ENCODE data around the gene GALNTL6. TPM values are rescaled to one million over a fixed set of nuclear protein-coding genes. Genes with fewer than 3 reads are reported as not detected.

Gene GALNTL6
- total RNA-seq, 6 donors from 2014 or later = 0.26 to 18.9 TPM; not detected in 4

- Histone ChIP-seq H3K4me1 (no peaks in the 10 kb centered on the region), H3K4me3 (no peak overlapping the region), H3K27me3 (no peaks in the 10 kb centered on the region), H3K27ac (no peak overlapping the region), H3K36me3 (no peaks in the 10 kb centered on the region), H3K9me3 (no peaks in the 10 kb centered on the region)
- ATAC-seq (ENCODE audit: low FRiP score in 2 of 2) = no peak
- 66 to 72% methylated on average over 3 of the region's 3 CpGs for WGBS, 2 donors
- DNase-seq = no peak
- TF ChIP-seq EP300 (IDR thresholded peaks at IDR 0.05) (no peak), POLR2A (IDR thresholded peaks at IDR 0.05) (no peak), CTCF (IDR thresholded peaks at IDR 0.05) (no peak), POLR2AphosphoS5 (IDR thresholded peaks at IDR 0.05) (no peak)
Observed at GRCh38 chr4:171857302-171858012, 44.3 kb downstream of the GALNTL6 start.

- DNase-seq = no peak
- no peak for TF ChIP-seq CTCF (IDR thresholded peaks at IDR 0.05)
- TF ChIP-seq POLR2AphosphoS5 (IDR thresholded peaks at IDR 0.05) = no peak
- TF ChIP-seq POLR2A (IDR thresholded peaks at IDR 0.05) = no peak
- no peak for TF ChIP-seq EP300 (IDR thresholded peaks at IDR 0.05)
- no peaks in the 10 kb centered on the region for H3K36me3 ChIP-seq
- ATAC-seq (ENCODE audit: low FRiP score in 2 of 2) = no peak
- no peak overlapping the region for H3K27ac ChIP-seq
- 70 to 72% methylated on average over 3 of the region's 3 CpGs for whole genome bisulfite sequencing, 2 donors
- H3K4me3 ChIP-seq = no peak overlapping the region
- no peaks in the 10 kb centered on the region for H3K9me3 ChIP-seq
- no peaks in the 10 kb centered on the region for H3K4me1 ChIP-seq
- no peaks in the 10 kb centered on the region for H3K27me3 ChIP-seq
Observed at GRCh38 chr4:171875291-171875690, 62.1 kb downstream of the GALNTL6 start.

DNA sequence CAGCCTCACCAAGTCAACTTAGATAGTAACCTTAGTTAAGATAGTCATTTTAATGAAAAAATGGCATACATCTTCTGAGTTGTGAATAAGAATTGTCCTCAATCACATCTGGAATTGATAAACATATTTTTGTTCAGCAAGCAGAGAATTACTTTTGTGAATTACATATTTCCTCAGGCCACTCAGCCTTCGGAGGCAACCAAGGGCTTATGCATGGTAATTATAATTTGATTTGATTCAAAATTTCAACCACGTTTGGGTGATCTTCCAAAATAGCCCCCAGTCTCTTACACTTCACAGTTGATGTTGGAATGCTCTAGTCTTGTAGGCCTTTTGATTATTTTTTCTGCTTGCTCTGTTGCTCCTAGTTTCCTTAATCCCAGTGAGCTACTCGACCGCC is 63.4 kb downstream of the GALNTL6 start:
- H3K27me3 ChIP-seq = no peaks in the 10 kb centered on the region
- DNase-seq (no peak), ATAC-seq (ENCODE audit: low FRiP score in 2 of 2) (no peak)
- H3K4me3 ChIP-seq = no peak overlapping the region
- no peaks in the 10 kb centered on the region for H3K4me1 ChIP-seq
- WGBS, 2 donors = 81 to 83% methylated on average over 4 of the region's 4 CpGs
- TF ChIP-seq POLR2AphosphoS5 (IDR thresholded peaks at IDR 0.05) = no peak
- no peak for TF ChIP-seq POLR2A (IDR thresholded peaks at IDR 0.05)
- no peak for TF ChIP-seq CTCF (IDR thresholded peaks at IDR 0.05)
- TF ChIP-seq EP300 (IDR thresholded peaks at IDR 0.05) = no peak
- H3K27ac ChIP-seq = no peak overlapping the region
- no peaks in the 10 kb centered on the region for H3K9me3 ChIP-seq
- H3K36me3 ChIP-seq = no peaks in the 10 kb centered on the region

DNA sequence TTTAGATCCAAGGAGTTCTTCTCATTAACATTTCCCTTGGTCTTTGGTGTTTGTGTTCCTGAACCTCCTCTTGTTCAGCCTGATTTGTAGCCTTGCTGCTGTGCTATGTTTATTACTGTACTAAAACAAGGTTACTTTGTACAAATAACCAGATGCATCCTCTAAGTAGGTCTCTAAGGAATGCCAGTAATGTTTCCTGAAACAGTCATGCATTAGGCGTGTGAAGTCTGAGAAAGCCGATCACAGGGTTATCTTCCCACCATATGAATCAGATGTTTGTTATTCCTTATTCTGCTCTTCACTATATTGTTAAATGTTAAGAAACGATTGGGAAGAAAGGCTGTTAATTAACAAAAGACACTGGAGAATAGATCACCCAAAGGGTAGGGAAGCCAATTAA is 66.9 kb downstream of the GALNTL6 start:
- 75 to 78% methylated on average over 3 of the region's 3 CpGs for WGBS, 2 donors
- H3K27ac ChIP-seq = no peak overlapping the region
- no peaks in the 10 kb centered on the region for H3K9me3 ChIP-seq
- H3K27me3 ChIP-seq = no peaks in the 10 kb centered on the region
- H3K4me3 ChIP-seq = no peak overlapping the region
- ATAC-seq (ENCODE audit: low FRiP score in 2 of 2) (no peak), DNase-seq (no peak)
- H3K36me3 ChIP-seq = no peaks in the 10 kb centered on the region
- no peaks in the 10 kb centered on the region for H3K4me1 ChIP-seq
- TF ChIP-seq POLR2AphosphoS5 (IDR thresholded peaks at IDR 0.05) (no peak), CTCF (IDR thresholded peaks at IDR 0.05) (no peak), EP300 (IDR thresholded peaks at IDR 0.05) (no peak), POLR2A (IDR thresholded peaks at IDR 0.05) (no peak)

DNA sequence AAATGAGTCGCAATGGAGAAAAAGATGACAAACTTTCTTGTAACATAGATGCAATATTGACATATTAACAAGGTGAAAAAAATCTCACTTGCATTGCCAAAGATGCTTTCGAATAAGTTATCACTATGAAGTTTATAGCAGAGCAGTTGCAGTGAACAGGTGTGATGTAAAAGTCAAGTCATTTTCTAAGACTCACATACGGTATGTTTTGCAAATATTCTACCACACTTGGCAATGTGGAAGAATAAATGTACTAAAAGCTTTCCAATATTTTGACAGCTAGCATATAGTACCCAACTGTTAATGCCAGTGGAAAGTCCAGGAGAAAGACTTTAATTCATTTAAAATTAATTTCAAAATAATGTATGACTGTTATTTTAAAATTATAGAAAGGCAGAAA is 76.5 kb downstream of the GALNTL6 start:
- TF ChIP-seq CTCF (IDR thresholded peaks at IDR 0.05) = no peak
- TF ChIP-seq EP300 (IDR thresholded peaks at IDR 0.05) = no peak
- TF ChIP-seq POLR2A (IDR thresholded peaks at IDR 0.05) = no peak
- no peak for TF ChIP-seq POLR2AphosphoS5 (IDR thresholded peaks at IDR 0.05)
- DNase-seq (no peak), ATAC-seq (ENCODE audit: low FRiP score in 2 of 2) (no peak)
- Histone ChIP-seq H3K27me3 (no peaks in the 10 kb centered on the region), H3K9me3 (no peaks in the 10 kb centered on the region), H3K36me3 (no peaks in the 10 kb centered on the region), H3K4me1 (no peaks in the 10 kb centered on the region), H3K27ac (no peak overlapping the region), H3K4me3 (no peak overlapping the region)
- 82 to 86% methylated on average over 3 of the region's 3 CpGs for WGBS, 2 donors
